GM12878 (cell line): ENCODE data around the gene RENBP. TPM values are rescaled to one million over a fixed set of nuclear protein-coding genes. Genes with fewer than 3 reads are reported as not detected.
A peak's percentile ranks its signal among the peaks of the same experiment; 100 is the strongest.

Source experiments
- CREM ChIP-seq: IDR thresholded peaks from 2 replicates; pipeline ENCODE4 v1.6.1; 2014; ENCODE audit warnings: antibody characterized with exemption, low read depth
- EGR1 ChIP-seq, 2 experiments: IDR thresholded peaks; 1 replicate in 1 of 2; 2 replicates in 1 of 2; pipeline ENCODE4 v1.6.1; 2011 to 2012; ENCODE audit warnings: low read depth in 2 of 2, low read length in 2 of 2, borderline replicate concordance in 1 of 2, mild to moderate bottlenecking in 1 of 2, moderate library complexity in 1 of 2
- GATAD2B ChIP-seq: fragments of 450-650 bp; conservative IDR thresholded peaks from 2 replicates; pipeline ENCODE4 v1.6.1; 2017; ENCODE audit warnings: low read depth, mild to moderate bottlenecking, moderate library complexity
- IKZF1 ChIP-seq: fragments of 450-650 bp; conservative IDR thresholded peaks from 2 replicates; pipeline ENCODE4 v1.6.1; 2017; ENCODE audit warnings: antibody characterized with exemption, mild to moderate bottlenecking
- MYB ChIP-seq: fragments of 150-350 bp; IDR thresholded peaks from 2 replicates; pipeline ENCODE4 v1.6.1; 2014; ENCODE audit warnings: mild to moderate bottlenecking, low read depth, low read length, borderline replicate concordance
- NR2F1 ChIP-seq: fragments of 450-650 bp; conservative IDR thresholded peaks from 2 replicates; pipeline ENCODE4 v1.6.1; 2017; ENCODE audit warnings: mild to moderate bottlenecking
- NRF1 ChIP-seq: conservative IDR thresholded peaks from 2 replicates; pipeline ENCODE4 v1.6.1; 2011; ENCODE audit warnings: mild to moderate bottlenecking, low read depth, low read length, improper control_type of control experiment
- PML ChIP-seq: IDR thresholded peaks from 2 replicates; pipeline ENCODE4 v1.6.1; 2012; ENCODE audit warnings: low read length, inconsistent platforms
- POLR2AphosphoS5 ChIP-seq: IDR thresholded peaks from 2 replicates; pipeline ENCODE4 v1.6.1; 2011; ENCODE audit warnings: mild to moderate bottlenecking, low read length, inconsistent platforms
- SMAD1 ChIP-seq: fragments of 450-650 bp; IDR thresholded peaks from 2 replicates; pipeline ENCODE4 v1.6.1; 2018; ENCODE audit warnings: mild to moderate bottlenecking, low read depth; ENCODE audit not compliant: partially characterized antibody
- SP1 ChIP-seq: IDR thresholded peaks from one replicate; pipeline ENCODE4 v1.6.1; 2011; ENCODE audit warnings: low read depth, low read length
- SPI1 ChIP-seq: IDR thresholded peaks from 2 replicates; pipeline ENCODE4 v1.6.1; 2011; ENCODE audit warnings: low read depth, mild to moderate bottlenecking, low read length, moderate library complexity, borderline replicate concordance; ENCODE audit not compliant: insufficient read depth
- TAF1 ChIP-seq: IDR thresholded peaks from 2 replicates; pipeline ENCODE4 v1.6.1; 2011; ENCODE audit warnings: mild to moderate bottlenecking, low read depth, low read length, borderline replicate concordance
- YY1 ChIP-seq: IDR thresholded peaks from 2 replicates; pipeline ENCODE4 v1.6.1; 2011; ENCODE audit warnings: low read depth, mild to moderate bottlenecking, low read length
- ZSCAN29 ChIP-seq: fragments of 450-650 bp; IDR thresholded peaks from 2 replicates; pipeline ENCODE4 v1.6.1; 2017; ENCODE audit warnings: mild to moderate bottlenecking, moderate library complexity
- polyA plus RNA-seq, 11 experiments: library from polyadenylated mRNA; depleted of rRNA in 4 of 11; unstranded in 6 of 11; stranded (reverse) in 5 of 11; fragments of >200 nt; fragmentation: Nextera tagmentation in 4 of 11; fragmentation: Illumina TruSeq in 1 of 11; extraction: Ambion mirVana in 4 of 11; extraction: Trizol in 1 of 11; gene quantifications; 1 replicate in 1 of 11; 2 replicates in 10 of 11; pipeline versions ENCODE4 v1.2.1 to v1.2.3, GENCODE V29; 2011 to 2016; ENCODE audit warnings: inconsistent platforms in 2 of 11, missing spikeins in 2 of 11, low read depth in 1 of 11
- total RNA-seq, 4 experiments: library from RNA; depleted of rRNA in 3 of 4; stranded (reverse); fragments of >200 nt in 3 of 4; fragmentation: Illumina TruSeq in 1 of 4; extraction: Trizol in 1 of 4; gene quantifications; 2 replicates each; pipeline versions ENCODE4 v1.2.1 to v1.2.3, GENCODE V29; 2013 to 2021
- TF ChIP-seq, protein P1 (sequence below): fragments of 150-350 bp; IDR thresholded peaks from 2 replicates; pipeline ENCODE4 v1.6.1; 2016; ENCODE audit warnings: low read depth, low read length
- TF ChIP-seq, protein P2 (sequence below): fragments of 450-650 bp; IDR thresholded peaks from 2 replicates; pipeline ENCODE4 v1.6.1; 2016; ENCODE audit warnings: mild to moderate bottlenecking
- TF ChIP-seq, protein P3 (sequence below): fragments of 450-650 bp; IDR thresholded peaks from 2 replicates; pipeline ENCODE4 v1.6.1; 2017; ENCODE audit warnings: mild to moderate bottlenecking, moderate library complexity
- TF ChIP-seq, protein P4 (sequence below): IDR thresholded peaks from 2 replicates; pipeline ENCODE4 v1.6.1; 2011; ENCODE audit warnings: borderline replicate concordance, low read depth, mild to moderate bottlenecking, moderate library complexity, low read length; ENCODE audit not compliant: insufficient read depth, poor library complexity, severe bottlenecking

The RENBP gene
- total and polyA plus RNA-seq, 10 of the 15 experiments (the other 5 are each of a cell fraction or from before 2014, with no cell fraction given), result 0.36 to 4.9 (median 1.8) TPM; not detected in 3

DNA sequence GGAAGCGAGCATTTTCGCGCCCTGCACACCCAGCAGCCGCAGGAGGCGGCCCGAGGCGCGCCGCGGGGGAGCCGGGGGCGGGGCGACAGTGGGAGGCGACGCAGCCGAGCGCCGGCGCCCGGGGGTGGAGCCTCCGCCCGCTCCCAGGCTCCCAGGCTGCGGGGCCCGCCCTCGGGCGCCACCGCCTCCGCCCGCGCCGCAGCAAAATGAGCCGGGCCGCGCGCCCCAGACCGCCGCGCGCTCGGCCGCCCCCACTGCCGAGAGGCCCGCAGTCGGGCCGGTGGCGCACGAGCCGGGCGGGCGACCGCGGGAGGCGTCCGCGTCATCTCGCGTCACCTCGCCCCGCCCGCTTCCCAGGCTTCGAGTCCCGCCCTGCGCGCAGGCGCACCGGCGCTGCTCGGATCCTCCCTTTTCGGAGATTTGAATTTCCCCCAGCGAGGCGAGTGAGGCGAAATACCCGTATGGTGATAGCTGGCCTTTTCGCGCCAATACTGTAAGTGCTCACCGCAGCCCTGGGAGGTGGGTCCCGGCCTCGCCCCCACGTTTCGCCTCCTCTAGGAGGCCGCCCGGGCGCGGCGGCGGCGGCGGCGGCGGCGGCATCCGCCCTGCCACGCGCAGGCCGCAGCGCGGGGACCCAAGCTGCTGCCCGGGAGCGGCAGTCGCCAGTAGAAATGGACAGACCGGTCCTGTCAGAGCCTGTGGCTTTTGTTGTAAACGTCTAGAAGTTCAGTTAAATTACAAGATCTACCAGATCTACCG is 28.1 kb upstream of the RENBP start, which contains the start of gene TMEM187 (continued):
- TF ChIP-seq NRF1 (peak; percentile 79), CREM (no peak), POLR2AphosphoS5 (peak; percentile 35; the same call in 1 of the 2 replicates), TAF1 (peak; percentile 42; the same call in 1 of the 2 replicates), GATAD2B (0 out of 2 replicates have a peak, but pooled peaks have one; percentile 27), PML (0 out of 2 replicates have a peak, but pooled peaks have one; percentile 23), SPI1 (no peak), YY1 (no peak), SMAD1 (no peak), NR2F1 (0 out of 2 replicates have a peak, but pooled peaks have one; percentile 25), MYB (no peak), IKZF1 (peak; percentile 78), EGR1 (IDR thresholded peaks at IDR 0.05; ENCODE audit: borderline replicate concordance in 1 of 2, low read depth in 2 of 2, low read length in 2 of 2) (peak in 1 of 2 experiments; percentile 59; a peak in 1 of 3 replicates), ZSCAN29 (0 out of 2 replicates have a peak, but pooled peaks have one; percentile 60), SP1 (peak; percentile 62)
- TF ChIP-seq, protein P1, sequence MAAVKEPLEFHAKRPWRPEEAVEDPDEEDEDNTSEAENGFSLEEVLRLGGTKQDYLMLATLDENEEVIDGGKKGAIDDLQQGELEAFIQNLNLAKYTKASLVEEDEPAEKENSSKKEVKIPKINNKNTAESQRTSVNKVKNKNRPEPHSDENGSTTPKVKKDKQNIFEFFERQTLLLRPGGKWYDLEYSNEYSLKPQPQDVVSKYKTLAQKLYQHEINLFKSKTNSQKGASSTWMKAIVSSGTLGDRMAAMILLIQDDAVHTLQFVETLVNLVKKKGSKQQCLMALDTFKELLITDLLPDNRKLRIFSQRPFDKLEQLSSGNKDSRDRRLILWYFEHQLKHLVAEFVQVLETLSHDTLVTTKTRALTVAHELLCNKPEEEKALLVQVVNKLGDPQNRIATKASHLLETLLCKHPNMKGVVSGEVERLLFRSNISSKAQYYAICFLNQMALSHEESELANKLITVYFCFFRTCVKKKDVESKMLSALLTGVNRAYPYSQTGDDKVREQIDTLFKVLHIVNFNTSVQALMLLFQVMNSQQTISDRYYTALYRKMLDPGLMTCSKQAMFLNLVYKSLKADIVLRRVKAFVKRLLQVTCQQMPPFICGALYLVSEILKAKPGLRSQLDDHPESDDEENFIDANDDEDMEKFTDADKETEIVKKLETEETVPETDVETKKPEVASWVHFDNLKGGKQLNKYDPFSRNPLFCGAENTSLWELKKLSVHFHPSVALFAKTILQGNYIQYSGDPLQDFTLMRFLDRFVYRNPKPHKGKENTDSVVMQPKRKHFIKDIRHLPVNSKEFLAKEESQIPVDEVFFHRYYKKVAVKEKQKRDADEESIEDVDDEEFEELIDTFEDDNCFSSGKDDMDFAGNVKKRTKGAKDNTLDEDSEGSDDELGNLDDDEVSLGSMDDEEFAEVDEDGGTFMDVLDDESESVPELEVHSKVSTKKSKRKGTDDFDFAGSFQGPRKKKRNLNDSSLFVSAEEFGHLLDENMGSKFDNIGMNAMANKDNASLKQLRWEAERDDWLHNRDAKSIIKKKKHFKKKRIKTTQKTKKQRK, result no peak
- TF ChIP-seq, protein P2, sequence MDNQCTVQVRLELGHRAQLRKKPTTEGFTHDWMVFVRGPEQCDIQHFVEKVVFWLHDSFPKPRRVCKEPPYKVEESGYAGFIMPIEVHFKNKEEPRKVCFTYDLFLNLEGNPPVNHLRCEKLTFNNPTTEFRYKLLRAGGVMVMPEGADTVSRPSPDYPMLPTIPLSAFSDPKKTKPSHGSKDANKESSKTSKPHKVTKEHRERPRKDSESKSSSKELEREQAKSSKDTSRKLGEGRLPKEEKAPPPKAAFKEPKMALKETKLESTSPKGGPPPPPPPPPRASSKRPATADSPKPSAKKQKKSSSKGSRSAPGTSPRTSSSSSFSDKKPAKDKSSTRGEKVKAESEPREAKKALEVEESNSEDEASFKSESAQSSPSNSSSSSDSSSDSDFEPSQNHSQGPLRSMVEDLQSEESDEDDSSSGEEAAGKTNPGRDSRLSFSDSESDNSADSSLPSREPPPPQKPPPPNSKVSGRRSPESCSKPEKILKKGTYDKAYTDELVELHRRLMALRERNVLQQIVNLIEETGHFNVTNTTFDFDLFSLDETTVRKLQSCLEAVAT, result no peak
- TF ChIP-seq, protein P3, sequence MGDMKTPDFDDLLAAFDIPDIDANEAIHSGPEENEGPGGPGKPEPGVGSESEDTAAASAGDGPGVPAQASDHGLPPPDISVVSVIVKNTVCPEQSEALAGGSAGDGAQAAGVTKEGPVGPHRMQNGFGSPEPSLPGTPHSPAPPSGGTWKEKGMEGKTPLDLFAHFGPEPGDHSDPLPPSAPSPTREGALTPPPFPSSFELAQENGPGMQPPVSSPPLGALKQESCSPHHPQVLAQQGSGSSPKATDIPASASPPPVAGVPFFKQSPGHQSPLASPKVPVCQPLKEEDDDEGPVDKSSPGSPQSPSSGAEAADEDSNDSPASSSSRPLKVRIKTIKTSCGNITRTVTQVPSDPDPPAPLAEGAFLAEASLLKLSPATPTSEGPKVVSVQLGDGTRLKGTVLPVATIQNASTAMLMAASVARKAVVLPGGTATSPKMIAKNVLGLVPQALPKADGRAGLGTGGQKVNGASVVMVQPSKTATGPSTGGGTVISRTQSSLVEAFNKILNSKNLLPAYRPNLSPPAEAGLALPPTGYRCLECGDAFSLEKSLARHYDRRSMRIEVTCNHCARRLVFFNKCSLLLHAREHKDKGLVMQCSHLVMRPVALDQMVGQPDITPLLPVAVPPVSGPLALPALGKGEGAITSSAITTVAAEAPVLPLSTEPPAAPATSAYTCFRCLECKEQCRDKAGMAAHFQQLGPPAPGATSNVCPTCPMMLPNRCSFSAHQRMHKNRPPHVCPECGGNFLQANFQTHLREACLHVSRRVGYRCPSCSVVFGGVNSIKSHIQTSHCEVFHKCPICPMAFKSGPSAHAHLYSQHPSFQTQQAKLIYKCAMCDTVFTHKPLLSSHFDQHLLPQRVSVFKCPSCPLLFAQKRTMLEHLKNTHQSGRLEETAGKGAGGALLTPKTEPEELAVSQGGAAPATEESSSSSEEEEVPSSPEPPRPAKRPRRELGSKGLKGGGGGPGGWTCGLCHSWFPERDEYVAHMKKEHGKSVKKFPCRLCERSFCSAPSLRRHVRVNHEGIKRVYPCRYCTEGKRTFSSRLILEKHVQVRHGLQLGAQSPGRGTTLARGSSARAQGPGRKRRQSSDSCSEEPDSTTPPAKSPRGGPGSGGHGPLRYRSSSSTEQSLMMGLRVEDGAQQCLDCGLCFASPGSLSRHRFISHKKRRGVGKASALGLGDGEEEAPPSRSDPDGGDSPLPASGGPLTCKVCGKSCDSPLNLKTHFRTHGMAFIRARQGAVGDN, result peak; percentile 67
- TF ChIP-seq, protein P4, sequence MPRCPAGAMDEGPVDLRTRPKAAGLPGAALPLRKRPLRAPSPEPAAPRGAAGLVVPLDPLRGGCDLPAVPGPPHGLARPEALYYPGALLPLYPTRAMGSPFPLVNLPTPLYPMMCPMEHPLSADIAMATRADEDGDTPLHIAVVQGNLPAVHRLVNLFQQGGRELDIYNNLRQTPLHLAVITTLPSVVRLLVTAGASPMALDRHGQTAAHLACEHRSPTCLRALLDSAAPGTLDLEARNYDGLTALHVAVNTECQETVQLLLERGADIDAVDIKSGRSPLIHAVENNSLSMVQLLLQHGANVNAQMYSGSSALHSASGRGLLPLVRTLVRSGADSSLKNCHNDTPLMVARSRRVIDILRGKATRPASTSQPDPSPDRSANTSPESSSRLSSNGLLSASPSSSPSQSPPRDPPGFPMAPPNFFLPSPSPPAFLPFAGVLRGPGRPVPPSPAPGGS, result no peak
